Neural progenitor cell (in vitro differentiated cells): ENCODE results near the gene POLR2J2.
"Not testable (repeated sequence)": the region's sequence is repeated elsewhere in the genome, so short reads cannot be mapped to it uniquely, and the experiment has no call there.

Source experiments
- EZH2 ChIP-seq: fragments of 200-600 bp; sonication (generic); IDR thresholded peaks from 2 replicates; pipeline ENCODE4 v1.6.1; 2017; ENCODE audit warnings: antibody characterized with exemption, mild to moderate bottlenecking, moderate library complexity
- EZH2phosphoT487 ChIP-seq: fragments of 200-600 bp; sonication (generic); IDR thresholded peaks from 2 replicates; pipeline ENCODE4 v1.6.1; 2017; ENCODE audit warnings: antibody characterized with exemption
- TF ChIP-seq, protein P1 (sequence below): fragments of 200-600 bp; sonication (generic); IDR thresholded peaks from 2 replicates; pipeline ENCODE4 v1.5.1; 2017; ENCODE audit warnings: antibody characterized with exemption, mild to moderate bottlenecking

DNA sequence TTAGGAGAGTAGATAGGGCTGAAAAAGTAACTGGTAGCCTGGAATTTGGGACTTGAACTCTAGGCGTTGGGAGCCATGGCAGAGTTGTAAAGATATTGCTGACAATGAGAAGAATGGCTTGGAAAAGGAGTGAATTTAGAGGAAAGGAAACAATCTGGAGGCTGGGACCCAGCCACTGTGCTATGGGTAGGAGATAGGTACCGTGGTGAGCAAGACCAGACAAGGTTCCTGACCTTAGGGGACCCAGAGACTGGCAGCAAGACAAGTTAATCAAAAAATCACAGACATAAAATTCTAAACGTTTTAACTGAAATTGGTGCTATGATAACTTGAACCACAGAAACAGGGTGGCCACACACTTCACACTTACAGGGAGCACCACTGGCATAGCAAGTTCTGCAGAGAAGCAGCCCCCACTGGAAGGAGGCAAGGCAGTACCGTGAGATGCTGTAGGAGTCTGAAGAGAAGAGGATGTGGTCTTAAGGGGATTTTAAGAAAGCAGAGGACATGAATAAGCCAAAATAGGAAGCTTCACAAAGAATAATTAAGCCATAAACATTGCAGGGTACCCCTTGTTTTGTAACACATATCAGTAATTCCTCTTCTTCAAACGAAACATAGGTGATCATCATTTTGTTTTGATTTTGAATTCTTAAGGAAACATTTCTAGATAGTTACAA, 41.7 kb upstream of the POLR2J2 start:
- TF ChIP-seq, protein P1, sequence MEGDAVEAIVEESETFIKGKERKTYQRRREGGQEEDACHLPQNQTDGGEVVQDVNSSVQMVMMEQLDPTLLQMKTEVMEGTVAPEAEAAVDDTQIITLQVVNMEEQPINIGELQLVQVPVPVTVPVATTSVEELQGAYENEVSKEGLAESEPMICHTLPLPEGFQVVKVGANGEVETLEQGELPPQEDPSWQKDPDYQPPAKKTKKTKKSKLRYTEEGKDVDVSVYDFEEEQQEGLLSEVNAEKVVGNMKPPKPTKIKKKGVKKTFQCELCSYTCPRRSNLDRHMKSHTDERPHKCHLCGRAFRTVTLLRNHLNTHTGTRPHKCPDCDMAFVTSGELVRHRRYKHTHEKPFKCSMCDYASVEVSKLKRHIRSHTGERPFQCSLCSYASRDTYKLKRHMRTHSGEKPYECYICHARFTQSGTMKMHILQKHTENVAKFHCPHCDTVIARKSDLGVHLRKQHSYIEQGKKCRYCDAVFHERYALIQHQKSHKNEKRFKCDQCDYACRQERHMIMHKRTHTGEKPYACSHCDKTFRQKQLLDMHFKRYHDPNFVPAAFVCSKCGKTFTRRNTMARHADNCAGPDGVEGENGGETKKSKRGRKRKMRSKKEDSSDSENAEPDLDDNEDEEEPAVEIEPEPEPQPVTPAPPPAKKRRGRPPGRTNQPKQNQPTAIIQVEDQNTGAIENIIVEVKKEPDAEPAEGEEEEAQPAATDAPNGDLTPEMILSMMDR = not testable (repeated sequence)
- not testable (repeated sequence) for TF ChIP-seq EZH2, EZH2phosphoT487
